HEK293 (cell line): ENCODE data around the gene FAAP100.

Source experiments
- CTCF ChIA-PET: fragments of 350-600 bp; formaldehyde crosslinking; extraction: SDS; loops from one replicate; lab custom pipeline; 2021; ENCODE audit warnings: antibody characterized with exemption; lab: Yijun Ruan, JAX
- POLR2A ChIA-PET: fragments of 300-600 bp; formaldehyde crosslinking; extraction: SDS; loops from one replicate; lab custom pipeline; 2020; ENCODE audit warnings: antibody characterized with exemption, inconsistent platforms; lab: Yijun Ruan, JAX
- H3K27ac ChIP-seq: fragments of 200-500 bp; sonication (Bioruptor generic); 2 replicates; pipeline ENCODE4 v1.5.1; 2014; ENCODE audit warnings: low read depth, low read length, control low read depth, inconsistent platforms; ENCODE audit errors: extremely low read depth
- H3K36me3 ChIP-seq, 2 experiments: fragments of 200-500 bp in 1 of 2; sonication (Bioruptor generic) in 1 of 2; 1 replicate in 1 of 2; 2 replicates in 1 of 2; pipeline ENCODE4 v1.5.1; 2014 to 2017; ENCODE audit warnings: inconsistent platforms in 2 of 2, low read length in 2 of 2; ENCODE audit not compliant: control insufficient read depth in 2 of 2, insufficient read depth in 1 of 2
- H3K4me1 ChIP-seq: fragments of 200-500 bp; sonication (Bioruptor generic); 2 replicates; pipeline ENCODE4 v1.5.1; 2014; ENCODE audit warnings: mild to moderate bottlenecking, low read length, inconsistent platforms; ENCODE audit not compliant: control insufficient read depth, insufficient read depth
- H3K4me3 ChIP-seq: 2 replicates; pipeline ENCODE4 v1.5.1; 2011; ENCODE audit warnings: low read depth, mild to moderate bottlenecking, control low read depth, low read length, moderate library complexity
- H3K9me3 ChIP-seq: fragments of 200-500 bp; sonication (Bioruptor generic); 2 replicates; pipeline ENCODE4 v1.5.1; 2014; ENCODE audit warnings: low read depth, low read length, inconsistent platforms; ENCODE audit not compliant: control insufficient read depth, insufficient read depth
- EGR2 ChIP-seq: fragments of 450-650 bp; formaldehyde crosslinking; IDR thresholded peaks from 2 replicates; pipeline ENCODE4 v1.5.1; 2016; ENCODE audit warnings: low read depth, missing biosample characterization, missing genetic modification characterization
- GLIS1 ChIP-seq: fragments of 450-650 bp; formaldehyde crosslinking; IDR thresholded peaks from 2 replicates; pipeline ENCODE4 v1.5.1; 2016; ENCODE audit warnings: missing biosample characterization, missing genetic modification characterization
- KLF17 ChIP-seq: fragments of 450-650 bp; formaldehyde crosslinking; IDR thresholded peaks from 2 replicates; pipeline ENCODE4 v1.5.1; 2016; ENCODE audit warnings: missing biosample characterization, missing genetic modification characterization
- ZBTB11 ChIP-seq: fragments of 450-650 bp; formaldehyde crosslinking; conservative IDR thresholded peaks from 2 replicates; pipeline ENCODE4 v1.5.1; 2016; ENCODE audit warnings: low read depth, missing biosample characterization, missing genetic modification characterization
- ZNF121 ChIP-seq: fragments of 450-650 bp; formaldehyde crosslinking; IDR thresholded peaks from 2 replicates; pipeline ENCODE4 v1.5.1; 2016; ENCODE audit warnings: missing biosample characterization, missing genetic modification characterization
- ZNF221 ChIP-seq: fragments of 450-650 bp; formaldehyde crosslinking; IDR thresholded peaks from 2 replicates; pipeline ENCODE4 v1.5.1; 2017; ENCODE audit warnings: missing biosample characterization, missing genetic modification characterization, borderline replicate concordance
- ZNF600 ChIP-seq: fragments of 450-650 bp; formaldehyde crosslinking; IDR thresholded peaks from 2 replicates; pipeline ENCODE4 v1.5.1; 2016; ENCODE audit warnings: missing biosample characterization, missing genetic modification characterization
- ZNF76 ChIP-seq: fragments of 450-650 bp; formaldehyde crosslinking; IDR thresholded peaks from 2 replicates; pipeline ENCODE4; 2016; ENCODE audit warnings: low read depth, missing biosample characterization, missing genetic modification characterization, borderline replicate concordance
- ZSCAN16 ChIP-seq: fragments of 450-650 bp; formaldehyde crosslinking; IDR thresholded peaks from 2 replicates; pipeline ENCODE4 v1.5.1; 2016; ENCODE audit warnings: missing biosample characterization, missing genetic modification characterization
- TF ChIP-seq, protein P1 (sequence below): fragments of 450-650 bp; formaldehyde crosslinking; IDR thresholded peaks from 2 replicates; pipeline ENCODE4 v1.5.1; 2017; ENCODE audit warnings: missing biosample characterization, missing genetic modification characterization

FAAP100 gene

GRCh38 chr17:81593105-81593871, 41.1 kb upstream of the FAAP100 start:
- H3K4me3 ChIP-seq: no peak overlapping the region
- peaks cover 78 to 92% of the 10 kb centered on the region in 2 experiments for H3K36me3 ChIP-seq
- ChIA-PET CTCF (interaction anchor here (3.5 kb wide), 1 partner anchor 8 kb away, joined by 19 read pairs; no protein-coding TSS in a partner anchor), POLR2A (no interaction called here)
- TF ChIP-seq ZNF600 (tag by site-specific recombination): peak; percentile 59; the same call in 1 of the 2 replicates
- no peak for TF ChIP-seq ZNF76 (tag by site-specific recombination)
- no peaks in the 10 kb centered on the region for H3K9me3 ChIP-seq
- no peaks in the 10 kb centered on the region for H3K4me1 ChIP-seq
- no peak overlapping the region for H3K27ac ChIP-seq

DNA sequence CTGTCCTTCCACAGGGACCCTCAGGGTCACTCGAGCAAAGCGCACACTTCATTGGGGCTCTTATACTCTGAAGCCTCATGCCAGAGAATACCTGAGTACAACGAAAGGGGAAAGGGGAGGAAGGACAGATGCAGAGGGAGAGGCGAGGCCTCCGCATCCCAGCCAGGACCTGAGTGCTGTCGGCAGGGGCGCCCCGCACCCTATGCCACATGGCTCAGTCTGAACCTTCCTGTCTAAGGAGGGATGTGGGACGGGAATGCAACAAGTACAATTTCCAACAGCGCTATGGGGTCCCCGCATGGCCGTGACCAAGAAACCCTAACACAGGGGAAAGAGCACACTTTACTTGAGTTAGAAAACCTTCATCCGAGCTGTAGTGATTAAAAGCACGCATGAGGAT, 39.8 kb upstream of the FAAP100 start:
- H3K36me3 ChIP-seq: peaks cover 86 to 89% of the 10 kb centered on the region in 2 experiments
- no peak overlapping the region for H3K27ac ChIP-seq
- CTCF ChIA-PET: interaction anchor here (0.6 to 3.5 kb wide), 3 partner anchors 9 to 449 kb away, joined by 3 to 19 read pairs (median 6); no protein-coding TSS in a partner anchor
- POLR2A ChIA-PET: no interaction called here
- no peak overlapping the region for H3K4me3 ChIP-seq
- no peaks in the 10 kb centered on the region for H3K9me3 ChIP-seq
- TF ChIP-seq KLF17 (tag by site-specific recombination): no peak
- TF ChIP-seq ZBTB11 (tag by site-specific recombination): no peak
- H3K4me1 ChIP-seq: no peaks in the 10 kb centered on the region

DNA sequence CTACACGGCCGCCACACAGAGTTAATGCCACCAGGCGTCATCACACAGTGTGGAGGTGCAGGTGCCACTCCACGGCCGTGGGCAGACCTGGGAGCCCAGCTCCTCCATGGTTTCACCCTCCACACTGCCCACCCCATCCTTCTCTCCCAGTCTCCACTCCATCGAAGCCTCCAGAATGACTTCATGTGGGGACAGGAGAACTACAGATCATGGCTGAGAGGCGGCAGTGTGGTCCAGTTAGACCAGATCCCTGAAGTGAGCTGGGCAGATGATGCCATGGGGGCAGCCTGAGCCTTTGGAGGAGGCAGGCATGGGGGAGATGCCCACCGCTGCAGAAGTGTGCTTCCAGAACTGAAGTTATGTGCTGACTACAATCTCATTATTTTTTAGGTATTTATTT, 38.0 kb upstream of the FAAP100 start:
- TF ChIP-seq GLIS1 (tag by site-specific recombination): no peak
- TF ChIP-seq EGR2 (tag by site-specific recombination): peak; percentile 28; the same call in 1 of the 2 replicates
- TF ChIP-seq, all 188 proteins: peak for 1
- Histone ChIP-seq H3K4me3 (no peak overlapping the region), H3K36me3 (peaks cover 85 to 92% of the 10 kb centered on the region in 2 experiments), H3K4me1 (peaks cover under 1% of the 10 kb centered on the region; the same call in 1 of the 2 replicates), H3K9me3 (no peaks in the 10 kb centered on the region), H3K27ac (no peak overlapping the region)
- POLR2A ChIA-PET: no interaction called here
- CTCF ChIA-PET: interaction anchor here (3.5 kb wide), 1 partner anchor 11 kb away, joined by 19 read pairs; no protein-coding TSS in a partner anchor

DNA sequence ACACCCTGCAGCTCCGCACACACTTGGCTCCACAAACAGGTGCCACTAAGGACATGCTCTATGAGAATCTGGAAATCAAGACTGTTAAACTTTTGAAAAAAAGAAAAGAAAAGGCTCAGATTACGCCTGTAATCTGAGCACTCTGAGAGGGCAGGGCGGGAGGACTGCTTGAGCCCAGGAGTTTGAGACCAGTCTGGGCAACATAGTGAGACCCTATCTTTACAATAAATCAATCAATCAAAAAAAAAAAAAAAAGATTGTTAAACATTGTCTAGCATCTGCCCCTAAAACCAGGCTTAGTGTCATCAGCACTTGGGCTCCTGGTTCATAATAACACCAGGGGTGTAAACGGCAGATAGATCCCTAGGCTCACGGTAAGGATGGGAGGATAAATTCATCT, 37.5 kb upstream of the FAAP100 start:
- TF ChIP-seq ZSCAN16 (tag by site-specific recombination) (peak; percentile 90), ZNF221 (tag by site-specific recombination) (no peak), ZNF121 (tag by site-specific recombination) (peak; percentile 80)
- TF ChIP-seq, protein P1, sequence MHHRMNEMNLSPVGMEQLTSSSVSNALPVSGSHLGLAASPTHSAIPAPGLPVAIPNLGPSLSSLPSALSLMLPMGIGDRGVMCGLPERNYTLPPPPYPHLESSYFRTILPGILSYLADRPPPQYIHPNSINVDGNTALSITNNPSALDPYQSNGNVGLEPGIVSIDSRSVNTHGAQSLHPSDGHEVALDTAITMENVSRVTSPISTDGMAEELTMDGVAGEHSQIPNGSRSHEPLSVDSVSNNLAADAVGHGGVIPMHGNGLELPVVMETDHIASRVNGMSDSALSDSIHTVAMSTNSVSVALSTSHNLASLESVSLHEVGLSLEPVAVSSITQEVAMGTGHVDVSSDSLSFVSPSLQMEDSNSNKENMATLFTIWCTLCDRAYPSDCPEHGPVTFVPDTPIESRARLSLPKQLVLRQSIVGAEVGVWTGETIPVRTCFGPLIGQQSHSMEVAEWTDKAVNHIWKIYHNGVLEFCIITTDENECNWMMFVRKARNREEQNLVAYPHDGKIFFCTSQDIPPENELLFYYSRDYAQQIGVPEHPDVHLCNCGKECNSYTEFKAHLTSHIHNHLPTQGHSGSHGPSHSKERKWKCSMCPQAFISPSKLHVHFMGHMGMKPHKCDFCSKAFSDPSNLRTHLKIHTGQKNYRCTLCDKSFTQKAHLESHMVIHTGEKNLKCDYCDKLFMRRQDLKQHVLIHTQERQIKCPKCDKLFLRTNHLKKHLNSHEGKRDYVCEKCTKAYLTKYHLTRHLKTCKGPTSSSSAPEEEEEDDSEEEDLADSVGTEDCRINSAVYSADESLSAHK (tag by site-specific recombination): no peak
- ChIA-PET POLR2A (no interaction called here), CTCF (interaction anchor here (0.6 to 1.8 kb wide), 3 partner anchors 11 to 326 kb away, joined by 3 to 14 read pairs (median 4); no protein-coding TSS in a partner anchor)
- H3K4me1 ChIP-seq: peaks cover 5% of the 10 kb centered on the region
- peaks cover 84 to 92% of the 10 kb centered on the region in 2 experiments for H3K36me3 ChIP-seq
- H3K9me3 ChIP-seq: no peaks in the 10 kb centered on the region
- H3K27ac ChIP-seq: no peak overlapping the region
- H3K4me3 ChIP-seq: no peak overlapping the region
